Esophagus squamous epithelium (tissue), 4 donors: ENCODE data around the gene LPIN2.

Experiments used
- CTCF ChIP-seq, 6 experiments: fragments of 450-650 bp in 4 of 6; fragments of 200-600 bp in 2 of 6; sonication (generic) in 2 of 6; IDR thresholded peaks; one replicate each; pipeline ENCODE4 v1.5.1; 2016 to 2019; ENCODE audit warnings: antibody characterized with exemption in 6 of 6, mild to moderate bottlenecking in 4 of 6, moderate library complexity in 4 of 6
- POLR2A ChIP-seq, 4 donors: fragments of 450-650 bp; IDR thresholded peaks; one replicate each; pipeline ENCODE4 v1.6.1; 2017; ENCODE audit warnings: antibody characterized with exemption in 4 of 4, mild to moderate bottlenecking in 4 of 4, moderate library complexity in 3 of 4

GRCh38 chr18:3041843-3042242 lies 28.9 kb upstream of the LPIN2 start:
- no peak for TF ChIP-seq CTCF (IDR thresholded peaks at IDR 0.05)
- no peak for TF ChIP-seq POLR2A (IDR thresholded peaks at IDR 0.05)
